Fibroblast of lung (primary cell): ENCODE results near the gene CHRNB1. TPM values are rescaled to one million over a fixed set of nuclear protein-coding genes. Genes with fewer than 3 reads are reported as not detected.

ENCODE experiments used
- DNase-seq, 2 donors: peaks; one replicate each; pipeline versions ENCODE4 v3.0.0 to v3.0.0-alpha.2; 2010; ENCODE audit warnings: low read depth in 2 of 2
- H2AFZ ChIP-seq: 2 replicates; pipeline ENCODE4 v1.5.1; 2012; ENCODE audit warnings: low read length, control low read depth, inconsistent platforms
- H3K27ac ChIP-seq: 2 replicates; pipeline ENCODE4 v1.5.1; 2011; ENCODE audit warnings: low read length, control low read depth; ENCODE audit not compliant: insufficient read depth
- H3K27me3 ChIP-seq: 2 replicates; pipeline ENCODE4 v1.5.1; 2011; ENCODE audit warnings: mild to moderate bottlenecking, low read length; ENCODE audit not compliant: control insufficient read depth, insufficient read depth
- H3K36me3 ChIP-seq: 2 replicates; pipeline ENCODE4 v1.5.1; 2011; ENCODE audit warnings: low read length; ENCODE audit not compliant: control insufficient read depth, insufficient read depth
- H3K4me1 ChIP-seq: 2 replicates; pipeline ENCODE4 v1.5.1; 2011; ENCODE audit warnings: low read length; ENCODE audit not compliant: control insufficient read depth, insufficient read depth; ENCODE audit errors: extremely low read depth
- H3K4me2 ChIP-seq: 2 replicates; pipeline ENCODE4 v1.5.1; 2011; ENCODE audit warnings: low read length, control low read depth; ENCODE audit not compliant: insufficient read depth; ENCODE audit errors: extremely low read depth
- H3K4me3 ChIP-seq, 4 experiments: fragments of 200-600 bp in 1 of 4; sonication (generic) in 1 of 4; replicated peaks in 1 of 4; 2 replicates each; pipeline ENCODE4 v1.5.1; 2011 to 2016; ENCODE audit warnings: low read length in 4 of 4, low read depth in 3 of 4, mild to moderate bottlenecking in 3 of 4, control low read depth in 2 of 4, inconsistent platforms in 1 of 4, mixed read lengths in 1 of 4; ENCODE audit not compliant: insufficient read depth in 1 of 4; ENCODE audit errors: control extremely low read depth in 1 of 4
- H3K79me2 ChIP-seq: 2 replicates; pipeline ENCODE4 v1.5.1; 2012; ENCODE audit warnings: mild to moderate bottlenecking, low read length, inconsistent platforms; ENCODE audit not compliant: control insufficient read depth, insufficient read depth
- H3K9ac ChIP-seq: 2 replicates; pipeline ENCODE4 v1.5.1; 2011; ENCODE audit warnings: mild to moderate bottlenecking, low read length, control low read depth; ENCODE audit not compliant: insufficient read depth
- H3K9me3 ChIP-seq: 2 replicates; pipeline ENCODE4 v1.5.1; 2012; ENCODE audit warnings: low read depth, low read length; ENCODE audit not compliant: control insufficient read depth, insufficient read depth
- H4K20me1 ChIP-seq: 2 replicates; pipeline ENCODE4 v1.5.1; 2011; ENCODE audit warnings: low read length; ENCODE audit not compliant: control insufficient read depth, insufficient read depth; ENCODE audit errors: extremely low read depth
- EZH2 ChIP-seq: IDR thresholded peaks from 2 replicates; pipeline ENCODE4 v1.5.1; 2012; ENCODE audit warnings: low read length, control low read depth, mild to moderate bottlenecking; ENCODE audit errors: missing control alignments
- polyA plus RNA-seq, 2 donors: library from polyadenylated mRNA; depleted of rRNA in 1 of 2; stranded (reverse) in 1 of 2; unstranded in 1 of 2; fragments of >200 nt; gene quantifications; 2 replicates each; pipeline ENCODE4 v1.2.1, GENCODE V29; 2011 to 2012; ENCODE audit warnings: missing spikeins in 1 of 2
- total RNA-seq: library from RNA; depleted of rRNA; stranded (reverse); fragments of >200 nt; gene quantifications from 2 replicates; pipeline ENCODE4 v1.2.1, GENCODE V29; 2014
- TF ChIP-seq, protein P1 (sequence below), 2 donors: IDR thresholded peaks in 1 of 2; conservative IDR thresholded peaks in 1 of 2; 1 replicate in 1 of 2; 2 replicates in 1 of 2; pipeline ENCODE4 v1.5.1; 2011 to 2012; ENCODE audit warnings: low read length in 2 of 2, control low read depth in 1 of 2, inconsistent platforms in 1 of 2, low read depth in 1 of 2, mild to moderate bottlenecking in 1 of 2

The CHRNB1 gene
- total and polyA plus RNA-seq, 2 donors (not counting 1 experiment from before 2014, with no cell fraction given): 9.2 to 12.2 TPM

- no peak overlapping the region for H2AFZ ChIP-seq
- peaks cover 3% of the 10 kb centered on the region for H3K36me3 ChIP-seq
- no peaks in the 10 kb centered on the region for H3K27me3 ChIP-seq
- peaks cover 93% of the 10 kb centered on the region for H3K79me2 ChIP-seq
- H3K4me1 ChIP-seq: peaks cover 11% of the 10 kb centered on the region
- no peak overlapping the region for H3K27ac ChIP-seq
- H3K4me3 ChIP-seq: no peak overlapping the region
- no peak for DNase-seq
- H3K9ac ChIP-seq: no peak overlapping the region
- no peak overlapping the region for H3K4me2 ChIP-seq
- H3K9me3 ChIP-seq: no peaks in the 10 kb centered on the region
- H4K20me1 ChIP-seq: no peaks in the 10 kb centered on the region
- TF ChIP-seq, protein P1, sequence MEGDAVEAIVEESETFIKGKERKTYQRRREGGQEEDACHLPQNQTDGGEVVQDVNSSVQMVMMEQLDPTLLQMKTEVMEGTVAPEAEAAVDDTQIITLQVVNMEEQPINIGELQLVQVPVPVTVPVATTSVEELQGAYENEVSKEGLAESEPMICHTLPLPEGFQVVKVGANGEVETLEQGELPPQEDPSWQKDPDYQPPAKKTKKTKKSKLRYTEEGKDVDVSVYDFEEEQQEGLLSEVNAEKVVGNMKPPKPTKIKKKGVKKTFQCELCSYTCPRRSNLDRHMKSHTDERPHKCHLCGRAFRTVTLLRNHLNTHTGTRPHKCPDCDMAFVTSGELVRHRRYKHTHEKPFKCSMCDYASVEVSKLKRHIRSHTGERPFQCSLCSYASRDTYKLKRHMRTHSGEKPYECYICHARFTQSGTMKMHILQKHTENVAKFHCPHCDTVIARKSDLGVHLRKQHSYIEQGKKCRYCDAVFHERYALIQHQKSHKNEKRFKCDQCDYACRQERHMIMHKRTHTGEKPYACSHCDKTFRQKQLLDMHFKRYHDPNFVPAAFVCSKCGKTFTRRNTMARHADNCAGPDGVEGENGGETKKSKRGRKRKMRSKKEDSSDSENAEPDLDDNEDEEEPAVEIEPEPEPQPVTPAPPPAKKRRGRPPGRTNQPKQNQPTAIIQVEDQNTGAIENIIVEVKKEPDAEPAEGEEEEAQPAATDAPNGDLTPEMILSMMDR (conservative IDR thresholded peaks at IDR 0.05 in 1 of 2, IDR thresholded peaks at IDR 0.05 in 1 of 2; ENCODE audit: low read depth in 1 of 2, low read length in 2 of 2): no peak
- TF ChIP-seq EZH2: no peak
Measured at GRCh38 chr17:7490144-7490543, 45.3 kb downstream of the CHRNB1 start.

DNA sequence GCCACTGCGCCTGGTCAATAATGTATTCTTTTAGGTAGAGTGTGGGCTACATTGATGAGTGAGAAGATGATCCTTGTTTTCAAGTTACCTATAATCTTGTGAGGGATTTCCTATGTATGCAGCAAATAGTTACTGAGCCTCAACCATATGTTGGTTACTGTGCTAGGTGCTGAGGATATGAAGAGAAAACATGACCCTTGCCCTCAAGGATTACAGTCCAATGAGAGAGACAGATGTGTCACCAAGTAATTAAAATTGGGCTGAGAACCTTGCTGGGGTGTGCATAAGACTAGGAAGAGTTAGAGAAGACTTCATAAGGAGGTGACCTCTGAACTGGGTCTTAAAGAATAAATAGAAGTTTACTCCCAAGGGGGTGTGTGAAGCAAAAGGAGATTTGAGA lies 46.7 kb downstream of the CHRNB1 start:
- TF ChIP-seq EZH2: no peak
- TF ChIP-seq, protein P1 (conservative IDR thresholded peaks at IDR 0.05 in 1 of 2, IDR thresholded peaks at IDR 0.05 in 1 of 2; ENCODE audit: low read depth in 1 of 2, low read length in 2 of 2): no peak
- Histone ChIP-seq H2AFZ (no peak overlapping the region), H3K4me2 (no peak overlapping the region), H3K27me3 (no peaks in the 10 kb centered on the region), H3K79me2 (peaks cover 92% of the 10 kb centered on the region), H4K20me1 (no peaks in the 10 kb centered on the region), H3K9ac (no peak overlapping the region), H3K36me3 (peaks cover 9% of the 10 kb centered on the region), H3K4me3 (no peak overlapping the region), H3K4me1 (peaks cover 11% of the 10 kb centered on the region), H3K9me3 (no peaks in the 10 kb centered on the region), H3K27ac (no peak overlapping the region)
- DNase-seq: no peak

DNA sequence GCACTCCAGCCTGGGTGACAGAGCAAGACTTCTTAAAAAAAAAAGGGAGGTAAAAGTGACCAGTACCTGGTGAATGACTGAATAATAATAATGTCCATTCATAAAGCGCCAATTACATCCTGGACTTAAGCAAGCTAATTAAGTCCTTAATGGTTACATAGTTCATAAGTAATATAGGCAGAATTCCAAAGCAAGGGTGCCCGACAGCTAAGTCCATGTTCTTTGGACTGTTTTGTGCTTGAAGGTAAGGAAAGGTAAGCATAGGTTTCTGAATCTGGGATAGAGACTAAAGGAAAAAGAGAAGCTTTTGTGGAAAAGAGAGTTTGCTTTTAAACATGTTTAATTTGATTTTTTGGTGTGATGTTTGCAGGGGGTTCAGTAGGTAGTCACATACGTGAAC lies 49.1 kb downstream of the CHRNB1 start:
- Histone ChIP-seq H3K4me2 (no peak overlapping the region), H3K79me2 (peaks cover 74% of the 10 kb centered on the region), H3K9ac (no peak overlapping the region), H3K27me3 (no peaks in the 10 kb centered on the region), H3K27ac (no peak overlapping the region), H3K36me3 (peaks cover 28% of the 10 kb centered on the region), H3K4me1 (peaks cover 2% of the 10 kb centered on the region), H3K4me3 (no peak overlapping the region), H4K20me1 (no peaks in the 10 kb centered on the region), H2AFZ (no peak overlapping the region), H3K9me3 (no peaks in the 10 kb centered on the region)
- TF ChIP-seq, protein P1 (conservative IDR thresholded peaks at IDR 0.05 in 1 of 2, IDR thresholded peaks at IDR 0.05 in 1 of 2; ENCODE audit: low read depth in 1 of 2, low read length in 2 of 2): no peak
- no peak for TF ChIP-seq EZH2
- DNase-seq: no peak
